ENCODE results near the gene PFKL.
"Not testable (repeated sequence)": the region's sequence is repeated elsewhere in the genome, so short reads cannot be mapped to it uniquely, and the experiment has no call there.

The PFKL gene

GRCh38 chr21:44279354-44280260, 20.2 kb upstream of the PFKL start:
- no peak for DNase-seq (ENCODE audit: low spot score)

GRCh38 chr21:44281801-44282200, 18.1 kb upstream of the PFKL start:
- no peak for DNase-seq (ENCODE audit: low spot score)

- no peak for DNase-seq (ENCODE audit: low spot score)
These were observed 17.5 kb upstream of the PFKL start for GRCh38 chr21:44282370-44282769.

GRCh38 chr21:44283211-44283785, 16.6 kb upstream of the PFKL start:
- not testable (repeated sequence) for DNase-seq (ENCODE audit: low spot score)

GRCh38 chr21:44283948-44284347, 15.9 kb upstream of the PFKL start:
- no peak for DNase-seq (ENCODE audit: low spot score)

- no peak for DNase-seq (ENCODE audit: low spot score)
These were observed 14.5 kb upstream of the PFKL start, which contains the start of gene AIRE for GRCh38 chr21:44285138-44285992. AIRE (plus strand) TSS chr21:44285876; CDS start chr21:44286007, 131 bp downstream.

GRCh38 chr21:44286086-44286715, 13.7 kb upstream of the PFKL start:
- no peak for DNase-seq (ENCODE audit: low spot score)

- DNase-seq (ENCODE audit: low spot score) = no peak
These were observed 12.9 kb upstream of the PFKL start for GRCh38 chr21:44286716-44287632.

GRCh38 chr21:44288251-44289110, 11.4 kb upstream of the PFKL start:
- DNase-seq (ENCODE audit: low spot score) = no peak

- no peak for DNase-seq (ENCODE audit: low spot score)
These were observed 10.4 kb upstream of the PFKL start for GRCh38 chr21:44289381-44290010.

- DNase-seq (ENCODE audit: low spot score) = no peak
These were observed 9.4 kb upstream of the PFKL start for GRCh38 chr21:44290327-44291077.

- no peak for DNase-seq (ENCODE audit: low spot score)
These were observed 8.5 kb upstream of the PFKL start for GRCh38 chr21:44291078-44291935.

- DNase-seq (ENCODE audit: low spot score) = peak; percentile 87
These were observed 7.7 kb upstream of the PFKL start for GRCh38 chr21:44291936-44292811.

- no peak for DNase-seq (ENCODE audit: low spot score)
These were observed 7.0 kb upstream of the PFKL start for GRCh38 chr21:44292812-44293195.

- no peak for DNase-seq (ENCODE audit: low spot score)
These were observed 6.2 kb upstream of the PFKL start for GRCh38 chr21:44293551-44294231.
